GM12801 (cell line): Measurements from ENCODE around the gene PPP1R18.

ENCODE experiments used
- CTCF ChIP-seq: IDR thresholded peaks from one replicate; pipeline ENCODE4 v1.5.1; 2011; ENCODE audit warnings: control low read depth; ENCODE audit not compliant: insufficient read length; ENCODE audit errors: extremely low read depth

PPP1R18 gene

GRCh38 chr6:30686908-30687658 lies 638 bp upstream of the PPP1R18 start:
- TF ChIP-seq CTCF, result no peak

- TF ChIP-seq CTCF, result no peak
Observed at GRCh38 chr6:30685157-30686008, 1.1 kb downstream of the PPP1R18 start.

GRCh38 chr6:30684386-30685156 lies 1.9 kb downstream of the PPP1R18 start:
- no peak for TF ChIP-seq CTCF

GRCh38 chr6:30683980-30684338 lies 2.5 kb downstream of the PPP1R18 start:
- TF ChIP-seq CTCF, result no peak

- no peak for TF ChIP-seq CTCF
Observed at GRCh38 chr6:30683183-30683979, 3.1 kb downstream of the PPP1R18 start.

- TF ChIP-seq CTCF, result no peak
Observed at GRCh38 chr6:30682143-30683117, 4.0 kb downstream of the PPP1R18 start.
